Measurements from ENCODE around the gene AGAP3.

DNA sequence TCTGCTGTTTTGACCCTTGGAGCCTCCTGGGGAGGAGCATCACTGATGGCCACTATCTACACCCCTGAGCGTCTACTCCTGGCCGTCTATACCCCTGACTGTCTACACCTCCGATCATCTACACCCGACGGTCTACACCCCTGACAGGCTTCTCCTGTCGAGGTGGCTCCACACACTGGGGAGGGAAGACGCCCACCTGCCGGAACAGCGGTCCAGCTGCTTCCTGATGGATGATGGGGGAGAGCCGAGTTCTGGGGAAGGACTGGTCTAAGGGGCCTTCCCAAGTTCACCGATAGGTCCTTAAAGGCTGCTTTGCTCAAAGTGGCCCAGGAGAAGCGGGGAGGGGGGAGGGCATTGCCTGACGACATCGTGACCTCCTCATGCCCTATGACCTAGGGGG, 41.9 kb downstream of the AGAP3 start:
- TF ChIP-seq, protein P1, sequence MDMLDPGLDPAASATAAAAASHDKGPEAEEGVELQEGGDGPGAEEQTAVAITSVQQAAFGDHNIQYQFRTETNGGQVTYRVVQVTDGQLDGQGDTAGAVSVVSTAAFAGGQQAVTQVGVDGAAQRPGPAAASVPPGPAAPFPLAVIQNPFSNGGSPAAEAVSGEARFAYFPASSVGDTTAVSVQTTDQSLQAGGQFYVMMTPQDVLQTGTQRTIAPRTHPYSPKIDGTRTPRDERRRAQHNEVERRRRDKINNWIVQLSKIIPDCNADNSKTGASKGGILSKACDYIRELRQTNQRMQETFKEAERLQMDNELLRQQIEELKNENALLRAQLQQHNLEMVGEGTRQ (IDR thresholded peaks at IDR 0.05; ENCODE audit: low read depth, low read length), result no peak
- TF ChIP-seq POLR2A (IDR thresholded peaks at IDR 0.05; ENCODE audit: low read depth, low read length), result no peak
- no peak for TF ChIP-seq CEBPB (IDR thresholded peaks at IDR 0.05; ENCODE audit: low read depth, low read length)
- TF ChIP-seq, protein P2, sequence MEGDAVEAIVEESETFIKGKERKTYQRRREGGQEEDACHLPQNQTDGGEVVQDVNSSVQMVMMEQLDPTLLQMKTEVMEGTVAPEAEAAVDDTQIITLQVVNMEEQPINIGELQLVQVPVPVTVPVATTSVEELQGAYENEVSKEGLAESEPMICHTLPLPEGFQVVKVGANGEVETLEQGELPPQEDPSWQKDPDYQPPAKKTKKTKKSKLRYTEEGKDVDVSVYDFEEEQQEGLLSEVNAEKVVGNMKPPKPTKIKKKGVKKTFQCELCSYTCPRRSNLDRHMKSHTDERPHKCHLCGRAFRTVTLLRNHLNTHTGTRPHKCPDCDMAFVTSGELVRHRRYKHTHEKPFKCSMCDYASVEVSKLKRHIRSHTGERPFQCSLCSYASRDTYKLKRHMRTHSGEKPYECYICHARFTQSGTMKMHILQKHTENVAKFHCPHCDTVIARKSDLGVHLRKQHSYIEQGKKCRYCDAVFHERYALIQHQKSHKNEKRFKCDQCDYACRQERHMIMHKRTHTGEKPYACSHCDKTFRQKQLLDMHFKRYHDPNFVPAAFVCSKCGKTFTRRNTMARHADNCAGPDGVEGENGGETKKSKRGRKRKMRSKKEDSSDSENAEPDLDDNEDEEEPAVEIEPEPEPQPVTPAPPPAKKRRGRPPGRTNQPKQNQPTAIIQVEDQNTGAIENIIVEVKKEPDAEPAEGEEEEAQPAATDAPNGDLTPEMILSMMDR (conservative IDR thresholded peaks at IDR 0.05; ENCODE audit: low read depth, low read length), result no peak
- no peak for TF ChIP-seq BHLHE40 (IDR thresholded peaks at IDR 0.05; ENCODE audit: low read depth, low read length)
- TF ChIP-seq CHD1 (IDR thresholded peaks at IDR 0.05; ENCODE audit: low read depth, low read length), result no peak
- TF ChIP-seq MAZ (IDR thresholded peaks at IDR 0.05; ENCODE audit: borderline replicate concordance, low read depth, low read length), result no peak
- TF ChIP-seq RCOR1 (IDR thresholded peaks at IDR 0.05; ENCODE audit: insufficient replicate concordance, low read length), result no peak
